Measurements from ENCODE around the gene SPOCK1.
A peak's percentile ranks its signal among the peaks of the same experiment; 100 is the strongest.

The SPOCK1 gene

GRCh38 chr5:137340881-137341280 is 158.2 kb downstream of the SPOCK1 start:
- H3K9me3 Mint-ChIP-seq, result no peaks in the 10 kb centered on the region
- H3K4me1 Mint-ChIP-seq, result no peaks in the 10 kb centered on the region
- no peak overlapping the region for H3K4me3 Mint-ChIP-seq
- H3K27ac Mint-ChIP-seq, result no peak overlapping the region
- DNase-seq (no peak), ATAC-seq (replicated peaks) (no peak)
- H3K36me3 Mint-ChIP-seq, result no peaks in the 10 kb centered on the region
- no peaks in the 10 kb centered on the region for H3K27me3 Mint-ChIP-seq

GRCh38 chr5:137336565-137337120 is 162.5 kb downstream of the SPOCK1 start:
- Mint-ChIP-seq H3K36me3 (no peaks in the 10 kb centered on the region), H3K27ac (no peak overlapping the region), H3K4me1 (no peaks in the 10 kb centered on the region), H3K9me3 (no peaks in the 10 kb centered on the region), H3K4me3 (no peak overlapping the region), H3K27me3 (no peaks in the 10 kb centered on the region)
- no peak for DNase-seq
- ATAC-seq (replicated peaks), result no peak

GRCh38 chr5:137336161-137336560 is 163.0 kb downstream of the SPOCK1 start:
- Mint-ChIP-seq H3K36me3 (no peaks in the 10 kb centered on the region), H3K27ac (no peak overlapping the region), H3K4me1 (no peaks in the 10 kb centered on the region), H3K4me3 (no peak overlapping the region), H3K9me3 (no peaks in the 10 kb centered on the region), H3K27me3 (no peaks in the 10 kb centered on the region)
- DNase-seq, result no peak
- ATAC-seq (replicated peaks), result no peak

GRCh38 chr5:137335493-137335892 is 163.6 kb downstream of the SPOCK1 start:
- DNase-seq, result no peak
- Mint-ChIP-seq H3K27me3 (no peaks in the 10 kb centered on the region), H3K36me3 (no peaks in the 10 kb centered on the region), H3K9me3 (no peaks in the 10 kb centered on the region), H3K27ac (no peak overlapping the region), H3K4me3 (no peak overlapping the region), H3K4me1 (no peaks in the 10 kb centered on the region)
- ATAC-seq (replicated peaks), result no peak

GRCh38 chr5:137333928-137334327 is 165.2 kb downstream of the SPOCK1 start:
- H3K27ac Mint-ChIP-seq, result no peak overlapping the region
- H3K4me3 Mint-ChIP-seq, result no peak overlapping the region
- H3K9me3 Mint-ChIP-seq, result no peaks in the 10 kb centered on the region
- no peaks in the 10 kb centered on the region for H3K36me3 Mint-ChIP-seq
- no peaks in the 10 kb centered on the region for H3K27me3 Mint-ChIP-seq
- no peaks in the 10 kb centered on the region for H3K4me1 Mint-ChIP-seq
- ATAC-seq (replicated peaks) (no peak), DNase-seq (no peak)

GRCh38 chr5:137333475-137333874 is 165.7 kb downstream of the SPOCK1 start:
- no peaks in the 10 kb centered on the region for H3K4me1 Mint-ChIP-seq
- no peaks in the 10 kb centered on the region for H3K36me3 Mint-ChIP-seq
- H3K4me3 Mint-ChIP-seq, result no peak overlapping the region
- DNase-seq (no peak), ATAC-seq (replicated peaks) (no peak)
- no peaks in the 10 kb centered on the region for H3K9me3 Mint-ChIP-seq
- H3K27me3 Mint-ChIP-seq, result no peaks in the 10 kb centered on the region
- H3K27ac Mint-ChIP-seq, result no peak overlapping the region

GRCh38 chr5:137332296-137332695 is 166.8 kb downstream of the SPOCK1 start:
- no peaks in the 10 kb centered on the region for H3K36me3 Mint-ChIP-seq
- no peaks in the 10 kb centered on the region for H3K27me3 Mint-ChIP-seq
- ATAC-seq (replicated peaks), result no peak
- H3K9me3 Mint-ChIP-seq, result no peaks in the 10 kb centered on the region
- no peak overlapping the region for H3K27ac Mint-ChIP-seq
- no peaks in the 10 kb centered on the region for H3K4me1 Mint-ChIP-seq
- H3K4me3 Mint-ChIP-seq, result no peak overlapping the region
- no peak for DNase-seq

- ATAC-seq (replicated peaks), result no peak
- DNase-seq, result no peak
- H3K36me3 Mint-ChIP-seq, result no peaks in the 10 kb centered on the region
- no peaks in the 10 kb centered on the region for H3K4me1 Mint-ChIP-seq
- no peak overlapping the region for H3K4me3 Mint-ChIP-seq
- H3K27me3 Mint-ChIP-seq, result peaks cover 0 to 6% of the 10 kb centered on the region in 2 donors
- H3K9me3 Mint-ChIP-seq, result no peaks in the 10 kb centered on the region
- no peak overlapping the region for H3K27ac Mint-ChIP-seq
Measured at GRCh38 chr5:137329586-137330296, 169.4 kb downstream of the SPOCK1 start.

GRCh38 chr5:137328991-137329390 is 170.1 kb downstream of the SPOCK1 start:
- DNase-seq (no peak), ATAC-seq (replicated peaks) (no peak)
- Mint-ChIP-seq H3K27ac (no peak overlapping the region), H3K4me3 (no peak overlapping the region), H3K36me3 (no peaks in the 10 kb centered on the region), H3K4me1 (no peaks in the 10 kb centered on the region), H3K9me3 (no peaks in the 10 kb centered on the region), H3K27me3 (peaks cover 0 to 7% of the 10 kb centered on the region in 2 donors)

GRCh38 chr5:137328463-137328862 is 170.7 kb downstream of the SPOCK1 start:
- no peaks in the 10 kb centered on the region for H3K36me3 Mint-ChIP-seq
- ATAC-seq (replicated peaks) (no peak), DNase-seq (no peak)
- H3K4me1 Mint-ChIP-seq, result no peaks in the 10 kb centered on the region
- H3K27ac Mint-ChIP-seq, result no peak overlapping the region
- no peaks in the 10 kb centered on the region for H3K9me3 Mint-ChIP-seq
- H3K4me3 Mint-ChIP-seq, result no peak overlapping the region
- H3K27me3 Mint-ChIP-seq, result peaks cover 0 to 12% of the 10 kb centered on the region in 2 donors

- ATAC-seq (replicated peaks) (no peak), DNase-seq (no peak)
- Mint-ChIP-seq H3K36me3 (no peaks in the 10 kb centered on the region), H3K4me1 (no peaks in the 10 kb centered on the region), H3K4me3 (no peak overlapping the region), H3K27me3 (peaks cover 0 to 25% of the 10 kb centered on the region in 2 donors), H3K27ac (no peak overlapping the region), H3K9me3 (peaks cover 0 to 2% of the 10 kb centered on the region in 2 donors)
Measured at GRCh38 chr5:137325721-137326120, 173.4 kb downstream of the SPOCK1 start.

GRCh38 chr5:137320056-137321045 is 178.8 kb downstream of the SPOCK1 start:
- peak; percentile 2 for DNase-seq
- Mint-ChIP-seq H3K27me3 (peaks cover 6 to 30% of the 10 kb centered on the region in 2 donors), H3K36me3 (no peaks in the 10 kb centered on the region)

GRCh38 chr5:137318027-137318426 is 181.1 kb downstream of the SPOCK1 start:
- H3K4me1 Mint-ChIP-seq, result no peaks in the 10 kb centered on the region
- no peak for DNase-seq
- H3K27me3 Mint-ChIP-seq, result peaks cover 11 to 42% of the 10 kb centered on the region in 2 donors
- no peak for ATAC-seq (replicated peaks)
- no peak overlapping the region for H3K27ac Mint-ChIP-seq
- H3K36me3 Mint-ChIP-seq, result no peaks in the 10 kb centered on the region
- H3K4me3 Mint-ChIP-seq, result no peak overlapping the region
- H3K9me3 Mint-ChIP-seq, result peaks cover 0 to 2% of the 10 kb centered on the region in 2 donors

More at GRCh38 chr5:137320056-137321045, 178.8 kb downstream of the SPOCK1 start:
- Mint-ChIP-seq H3K27ac (no peak overlapping the region), H3K4me3 (no peak overlapping the region), H3K4me1 (no peaks in the 10 kb centered on the region), H3K9me3 (peaks cover 0 to 2% of the 10 kb centered on the region in 2 donors)
- ATAC-seq (replicated peaks), result no peak

- ATAC-seq (replicated peaks) (no peak), DNase-seq (no peak)
- Mint-ChIP-seq H3K27me3 (peaks cover 11 to 40% of the 10 kb centered on the region in 2 donors), H3K36me3 (no peaks in the 10 kb centered on the region), H3K4me1 (no peaks in the 10 kb centered on the region), H3K27ac (no peak overlapping the region), H3K4me3 (no peak overlapping the region), H3K9me3 (peaks cover 0 to 2% of the 10 kb centered on the region in 2 donors)
Measured at GRCh38 chr5:137316346-137316736, 182.8 kb downstream of the SPOCK1 start.

Measured in stimulated activated naive B cell treated with anti-CD40 and anti-IgM and Interleukin-4, amounts not matched to agents 10 μg/mL and 1 μg/mL and 100 μg/mL, for 72 hours (primary cell).